H9 (cell line): Measurements from ENCODE around the gene MAGI1. TPM values are rescaled to one million over a fixed set of nuclear protein-coding genes. Genes with fewer than 3 reads are reported as not detected.

Experiments
- DNase-seq: peaks from one replicate; pipeline ENCODE4 v3.0.0-alpha.2; 2017
- H2AFZ ChIP-seq: one replicate; pipeline ENCODE4 v1.6.1; 2013; ENCODE audit warnings: mild to moderate bottlenecking, low read length, control low read depth, moderate library complexity
- H2AK5ac ChIP-seq: 2 replicates; pipeline ENCODE4 v1.6.1; 2013; ENCODE audit warnings: low read length, control low read depth, mixed read lengths; ENCODE audit not compliant: insufficient read length
- H2BK120ac ChIP-seq: one replicate; pipeline ENCODE4 v1.6.1; 2013; ENCODE audit warnings: low read depth, mild to moderate bottlenecking, low read length, control low read depth, inconsistent platforms; ENCODE audit not compliant: poor library complexity, severe bottlenecking
- H2BK12ac ChIP-seq: 2 replicates; pipeline ENCODE4 v1.6.1; 2013; ENCODE audit warnings: low read length, control low read depth, mixed read lengths, low read depth; ENCODE audit not compliant: insufficient read length
- H2BK15ac ChIP-seq: 2 replicates; pipeline ENCODE4 v1.6.1; 2013; ENCODE audit warnings: low read depth, low read length, control low read depth
- H2BK20ac ChIP-seq: one replicate; pipeline ENCODE4 v1.6.1; 2013; ENCODE audit warnings: low read depth, mild to moderate bottlenecking, low read length, control low read depth, inconsistent platforms; ENCODE audit not compliant: poor library complexity, severe bottlenecking
- H2BK5ac ChIP-seq: 2 replicates; pipeline ENCODE4 v1.6.1; 2013; ENCODE audit warnings: low read length, control low read depth, mixed read lengths; ENCODE audit not compliant: insufficient read length
- H3K14ac ChIP-seq: 2 replicates; pipeline ENCODE4 v1.6.1; 2013; ENCODE audit warnings: low read length, control low read depth; ENCODE audit not compliant: insufficient read depth
- H3K18ac ChIP-seq: 2 replicates; pipeline ENCODE4 v1.6.1; 2013; ENCODE audit warnings: low read depth, mild to moderate bottlenecking, mixed read lengths, low read length, control low read depth; ENCODE audit not compliant: insufficient read length
- H3K23ac ChIP-seq: 2 replicates; pipeline ENCODE4 v1.6.1; 2013; ENCODE audit warnings: low read length, control low read depth, mixed read lengths, low read depth; ENCODE audit not compliant: insufficient read length
- H3K23me2 ChIP-seq: 2 replicates; pipeline ENCODE4 v1.6.1; 2013; ENCODE audit warnings: low read depth, mild to moderate bottlenecking, mixed read lengths, low read length, control low read depth; ENCODE audit not compliant: insufficient read length, poor library complexity, severe bottlenecking
- H3K27ac ChIP-seq: 2 replicates; pipeline ENCODE4 v1.5.1; 2013; ENCODE audit warnings: low read length, control low read depth, mixed read lengths, low read depth; ENCODE audit not compliant: insufficient read length
- H3K27me3 ChIP-seq: 2 replicates; pipeline ENCODE4 v1.6.1; 2013; ENCODE audit warnings: low read length, control low read depth, inconsistent platforms; ENCODE audit not compliant: insufficient read depth
- H3K4ac ChIP-seq: 2 replicates; pipeline ENCODE4 v1.6.1; 2013; ENCODE audit warnings: low read depth, mild to moderate bottlenecking, control low read depth, inconsistent platforms, low read length, moderate library complexity
- H3K4me1 ChIP-seq: 2 replicates; pipeline ENCODE4 v1.6.1; 2013; ENCODE audit warnings: low read length, control low read depth, inconsistent platforms; ENCODE audit not compliant: insufficient read depth
- H3K4me2 ChIP-seq: 2 replicates; pipeline ENCODE4 v1.6.1; 2013; ENCODE audit warnings: low read length, control low read depth, mixed read lengths; ENCODE audit not compliant: insufficient read length, insufficient read depth
- H3K56ac ChIP-seq: 2 replicates; pipeline ENCODE4 v1.6.1; 2013; ENCODE audit warnings: low read depth, mild to moderate bottlenecking, mixed read lengths, low read length, control low read depth; ENCODE audit not compliant: insufficient read length
- H3K79me1 ChIP-seq: 2 replicates; pipeline ENCODE4 v1.6.1; 2013; ENCODE audit warnings: low read depth, mild to moderate bottlenecking, moderate library complexity, low read length, control low read depth, inconsistent platforms; ENCODE audit not compliant: insufficient read depth, poor library complexity, severe bottlenecking
- H3K79me2 ChIP-seq: 2 replicates; pipeline ENCODE4 v1.6.1; 2013; ENCODE audit warnings: low read length, control low read depth, inconsistent platforms; ENCODE audit not compliant: insufficient read depth
- H3K9ac ChIP-seq: 2 replicates; pipeline ENCODE4 v1.6.1; 2013; ENCODE audit warnings: low read length, control low read depth, mixed read lengths; ENCODE audit not compliant: insufficient read length; ENCODE audit errors: extremely low read depth
- H3K9me3 ChIP-seq: one replicate; pipeline ENCODE4 v1.6.1; 2013; ENCODE audit warnings: low read depth, low read length, inconsistent platforms; ENCODE audit not compliant: control insufficient read depth
- H3T11ph ChIP-seq: one replicate; pipeline ENCODE4 v1.6.1; 2013; ENCODE audit warnings: mild to moderate bottlenecking, low read length, control low read depth, inconsistent platforms
- H4K20me1 ChIP-seq: one replicate; pipeline ENCODE4 v1.6.1; 2013; ENCODE audit not compliant: control insufficient read depth, insufficient read length, insufficient read depth
- H4K5ac ChIP-seq: 2 replicates; pipeline ENCODE4 v1.6.1; 2013; ENCODE audit warnings: low read depth, mild to moderate bottlenecking, mixed read lengths, low read length, control low read depth; ENCODE audit not compliant: insufficient read length
- H4K8ac ChIP-seq: replicated peaks from 2 replicates; pipeline ENCODE4 v1.6.1; 2013; ENCODE audit warnings: low read length, control low read depth, mixed read lengths, low read depth; ENCODE audit not compliant: insufficient read length
- H4K91ac ChIP-seq: 2 replicates; pipeline ENCODE4 v1.6.1; 2013; ENCODE audit warnings: low read depth, mild to moderate bottlenecking, moderate library complexity, mixed read lengths, low read length, control low read depth; ENCODE audit not compliant: insufficient read length
- H3K27ac Mint-ChIP-seq, 3 experiments: 2 replicates in 2 of 3; 3 replicates in 1 of 3; pipeline ENCODE4 v1.8.0; 2020 to 2021; ENCODE audit warnings: mixed read lengths in 3 of 3, mild to moderate bottlenecking in 1 of 3, moderate library complexity in 1 of 3
- H3K27me3 Mint-ChIP-seq: 2 replicates; pipeline ENCODE4 v1.8.0; 2021; ENCODE audit warnings: low read depth, mild to moderate bottlenecking, moderate library complexity, mixed read lengths
- H3K36me3 Mint-ChIP-seq, 3 experiments: 2 replicates in 2 of 3; 3 replicates in 1 of 3; pipeline ENCODE4 v1.8.0; 2020 to 2021; ENCODE audit warnings: low read depth in 3 of 3, mixed read lengths in 3 of 3; ENCODE audit not compliant: insufficient read depth in 1 of 3
- H3K4me1 Mint-ChIP-seq, 2 experiments: 2 replicates each; pipeline ENCODE4 v1.8.0; 2020; ENCODE audit warnings: mixed read lengths in 2 of 2
- H3K4me3 Mint-ChIP-seq, 2 experiments: 2 replicates in 1 of 2; 3 replicates in 1 of 2; pipeline ENCODE4 v1.8.0; 2020 to 2021; ENCODE audit warnings: mild to moderate bottlenecking in 2 of 2, mixed read lengths in 2 of 2, moderate library complexity in 1 of 2
- H3K9me3 Mint-ChIP-seq, 2 experiments: 2 replicates in 1 of 2; 3 replicates in 1 of 2; pipeline ENCODE4 v1.8.0; 2020; ENCODE audit warnings: mild to moderate bottlenecking in 2 of 2, mixed read lengths in 2 of 2, moderate library complexity in 1 of 2
- CTCF ChIP-seq: fragments of 200-600 bp; sonication (generic); conservative IDR thresholded peaks from 3 replicates; pipeline ENCODE4 v1.8.0; 2021; ENCODE audit warnings: antibody characterized with exemption, mild to moderate bottlenecking
- total RNA-seq: library from RNA; stranded (reverse); gene quantifications from 2 replicates; pipeline ENCODE4 v1.2.1, GENCODE V29; 2021

MAGI1 gene
- total RNA-seq, 1 experiment from 2014 or later: 65.7 TPM

- Mint-ChIP-seq H3K9me3 (no peaks in the 10 kb centered on the region), H3K27ac (no peak overlapping the region), H3K36me3 (no peaks in the 10 kb centered on the region; a peak in 2 of 7 replicates), H3K4me3 (no peak overlapping the region), H3K27me3 (peaks cover 1% of the 10 kb centered on the region; the same call in 1 of the 2 replicates), H3K4me1 (peaks cover 20 to 26% of the 10 kb centered on the region in 2 experiments)
- no peak overlapping the region for H2BK120ac ChIP-seq
- no peak overlapping the region for H2AK5ac ChIP-seq
- H4K8ac ChIP-seq: no peak overlapping the region
- H3K27me3 ChIP-seq: no peaks in the 10 kb centered on the region
- H3K9ac ChIP-seq: no peak overlapping the region
- H2BK15ac ChIP-seq: no peak overlapping the region
- H3K27ac ChIP-seq: no peak overlapping the region
- no peak overlapping the region for H2BK12ac ChIP-seq
- no peaks in the 10 kb centered on the region for H3K79me1 ChIP-seq
- H3K4ac ChIP-seq: no peak overlapping the region
- H4K5ac ChIP-seq: no peak overlapping the region
- no peak overlapping the region for H3K14ac ChIP-seq
- no peaks in the 10 kb centered on the region for H3K23me2 ChIP-seq
- no peak overlapping the region for H2BK20ac ChIP-seq
- no peaks in the 10 kb centered on the region for H3K9me3 ChIP-seq
- H3K18ac ChIP-seq: no peak overlapping the region
- H4K20me1 ChIP-seq: no peaks in the 10 kb centered on the region
- H2AFZ ChIP-seq: no peak overlapping the region
- no peak overlapping the region for H3T11ph ChIP-seq
- H3K4me2 ChIP-seq: no peak overlapping the region
- H2BK5ac ChIP-seq: no peak overlapping the region
- H3K4me1 ChIP-seq: peaks cover under 1% of the 10 kb centered on the region; the same call in 1 of the 2 replicates
- no peaks in the 10 kb centered on the region for H3K79me2 ChIP-seq
- H4K91ac ChIP-seq: no peak overlapping the region
- TF ChIP-seq CTCF: no peak
- no peak overlapping the region for H3K23ac ChIP-seq
- DNase-seq: no peak
- H3K56ac ChIP-seq: no peak overlapping the region
These were observed 700.1 kb downstream of the MAGI1 start for GRCh38 chr3:65338571-65338970.
